ENCODE measurements around the gene SERPINB6. TPM values are rescaled to one million over a fixed set of nuclear protein-coding genes. Genes with fewer than 3 reads are reported as not detected.
A peak's percentile ranks its signal among the peaks of the same experiment; 100 is the strongest.

The SERPINB6 gene
- polyA plus RNA-seq, 2 of the 4 experiments (the other 2 are of a cell fraction) = 104 to 126 TPM

DNA sequence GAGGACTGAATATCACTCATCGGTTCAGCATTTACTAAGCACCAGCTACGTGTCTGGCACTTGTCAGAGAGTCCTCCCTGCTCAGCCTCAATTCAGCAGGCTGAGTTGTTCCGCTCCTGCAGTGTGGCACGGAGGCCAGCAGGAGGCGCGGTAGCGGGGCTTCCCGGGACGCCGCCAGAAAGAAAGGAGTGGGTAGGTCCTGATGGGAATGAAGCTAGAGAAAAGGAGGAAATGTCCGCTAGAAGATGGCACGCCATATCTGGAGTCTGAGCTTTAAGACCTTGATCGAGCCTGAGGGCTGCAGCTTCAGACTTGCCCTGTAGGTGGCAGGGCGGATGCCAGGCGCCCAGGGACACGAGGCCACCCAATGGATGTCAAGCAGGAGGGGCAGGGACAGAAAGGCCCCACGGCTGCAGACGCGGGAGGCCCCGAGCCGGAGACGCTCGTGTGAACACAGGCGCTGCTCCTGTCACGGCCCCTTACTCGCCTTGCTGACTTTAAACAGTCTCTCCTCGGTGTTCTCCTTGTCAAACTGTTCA, 18.7 kb downstream of the SERPINB6 start:
- peak overlapping the region; percentile 55 for H3K4me2 ChIP-seq
- WGBS (ENCODE audit: missing lambda C conversion rate) = 6% methylated on average over 26 of the region's 27 CpGs
- CTCF ChIA-PET = interaction anchor here (0.6 to 16.6 kb wide), 39 partner anchors 8 to 195 kb away, joined by 3 to 183 read pairs (median 4); partner anchors contain the start of gene SERPINB6

DNA sequence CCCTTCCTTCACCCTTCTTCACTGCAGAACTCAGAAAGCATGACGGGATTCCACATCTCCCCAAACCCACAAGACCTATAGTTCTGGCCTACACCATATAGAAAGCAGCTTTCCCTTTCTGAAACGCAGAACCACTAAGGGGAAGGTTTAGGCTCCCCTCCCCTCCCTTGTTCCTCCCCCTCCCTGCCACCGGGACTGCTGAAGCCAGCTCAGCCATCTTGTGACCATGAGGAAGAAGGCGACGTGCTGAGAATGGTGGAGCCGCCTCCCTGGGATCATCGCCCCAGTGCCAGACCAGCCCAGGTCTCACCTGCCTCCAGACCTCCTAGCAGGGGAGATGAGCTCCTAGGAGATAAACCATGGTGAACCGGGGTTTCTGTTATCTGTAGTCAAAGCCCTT, 19.6 kb downstream of the SERPINB6 start:
- Histone ChIP-seq H3K4me2 (no peak overlapping the region), H3K9me3 (no peaks in the 10 kb centered on the region), H3K4me1 (peaks cover 13% of the 10 kb centered on the region), H3K4me3 (no peak overlapping the region), H3K27ac (0 out of 6 replicates have a peak overlapping the region, but pooled peaks of 1 of the 2 experiments have one; percentile 13)
- 84% methylated on average over 8 of the region's 8 CpGs for WGBS (ENCODE audit: missing lambda C conversion rate)
- FAIRE-seq (no peak), ATAC-seq (no peak), DNase-seq (ENCODE audit: low read depth in 1 of 2, low spot score in 1 of 2) (no peak)
- POLR2A ChIA-PET = interaction anchor here (1.2 to 1.5 kb wide), 2 partner anchors 20 to 37 kb away, joined by 7 to 19 read pairs; partner anchors contain the start of gene SERPINB6
- CTCF ChIA-PET = interaction anchor here (0.6 to 16.6 kb wide), 31 partner anchors 9 to 194 kb away, joined by 3 to 183 read pairs (median 5); partner anchors contain the start of gene SERPINB6
- TF ChIP-seq JUN (IDR thresholded peaks at IDR 0.05) = no peak
- TF ChIP-seq HOXB5 (CRISPR knock-in tag; IDR thresholded peaks at IDR 0.05) = no peak
- TF ChIP-seq CBX2 (IDR thresholded peaks at IDR 0.05; ENCODE audit: borderline replicate concordance, low read depth) = no peak
- no peak for TF ChIP-seq NPAS2 (CRISPR knock-in tag; IDR thresholded peaks at IDR 0.05; ENCODE audit: borderline replicate concordance)
- no peak for TF ChIP-seq USF2 (IDR thresholded peaks at IDR 0.05)
- TF ChIP-seq GATA3 (IDR thresholded peaks at IDR 0.05; ENCODE audit: borderline replicate concordance) = no peak
- TF ChIP-seq MYC (IDR thresholded peaks at IDR 0.05; ENCODE audit: borderline replicate concordance, low read length) = no peak
- TF ChIP-seq BCL3 (IDR thresholded peaks at IDR 0.05) = no peak
- TF ChIP-seq ZSCAN20 (CRISPR knock-in tag; IDR thresholded peaks at IDR 0.05) = no peak
- no peak for TF ChIP-seq BHLHE40 (IDR thresholded peaks at IDR 0.05; ENCODE audit: low read depth, low read length)
- TF ChIP-seq CBX8 (IDR thresholded peaks at IDR 0.05) = no peak
- no peak for TF ChIP-seq RARB (CRISPR knock-in tag; IDR thresholded peaks at IDR 0.05)
- no peak for TF ChIP-seq CHD4 (IDR thresholded peaks at IDR 0.05; ENCODE audit: borderline replicate concordance)

More for the DNA sequence above, 18.7 kb downstream of the SERPINB6 start:
- ATAC-seq = peak; percentile 97 to 99
- peak; percentile 58 to 93 for DNase-seq (ENCODE audit: low read depth in 1 of 2, low spot score in 1 of 2)
- peaks cover 13% of the 10 kb centered on the region for H3K4me1 ChIP-seq
- TF ChIP-seq CTCF (IDR thresholded peaks at IDR 0.05) (peak; percentile 92), ZSCAN20 (CRISPR knock-in tag; IDR thresholded peaks at IDR 0.05) (no peak), HEYL (CRISPR knock-in tag; IDR thresholded peaks at IDR 0.05) (no peak), MYC (IDR thresholded peaks at IDR 0.05; ENCODE audit: borderline replicate concordance, low read length) (peak; percentile 83; the same call in 1 of the 2 replicates), CBX8 (IDR thresholded peaks at IDR 0.05) (no peak), TP53 (CRISPR knock-in tag; IDR thresholded peaks at IDR 0.05) (no peak), RAD21 (conservative IDR thresholded peaks at IDR 0.05 in 1 of 2, IDR thresholded peaks at IDR 0.05 in 1 of 2) (peak; percentile 53 to 69), CHD2 (IDR thresholded peaks at IDR 0.05; ENCODE audit: low read length, partially characterized antibody) (no peak), SMC3 (IDR thresholded peaks at IDR 0.05) (peak; percentile 85), HMGXB4 (CRISPR knock-in tag; IDR thresholded peaks at IDR 0.05; ENCODE audit: borderline replicate concordance) (no peak), PBX3 (IDR thresholded peaks at IDR 0.05) (no peak), POLR2A (IDR thresholded peaks at IDR 0.05; ENCODE audit: low read length) (no peak)
- TF ChIP-seq, protein P1, sequence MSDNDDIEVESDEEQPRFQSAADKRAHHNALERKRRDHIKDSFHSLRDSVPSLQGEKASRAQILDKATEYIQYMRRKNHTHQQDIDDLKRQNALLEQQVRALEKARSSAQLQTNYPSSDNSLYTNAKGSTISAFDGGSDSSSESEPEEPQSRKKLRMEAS (IDR thresholded peaks at IDR 0.05) = peak; percentile 86
- TF ChIP-seq, protein P2, sequence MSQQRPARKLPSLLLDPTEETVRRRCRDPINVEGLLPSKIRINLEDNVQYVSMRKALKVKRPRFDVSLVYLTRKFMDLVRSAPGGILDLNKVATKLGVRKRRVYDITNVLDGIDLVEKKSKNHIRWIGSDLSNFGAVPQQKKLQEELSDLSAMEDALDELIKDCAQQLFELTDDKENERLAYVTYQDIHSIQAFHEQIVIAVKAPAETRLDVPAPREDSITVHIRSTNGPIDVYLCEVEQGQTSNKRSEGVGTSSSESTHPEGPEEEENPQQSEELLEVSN (IDR thresholded peaks at IDR 0.05; ENCODE audit: borderline replicate concordance, low read depth) = 0 out of 2 replicates have a peak, but pooled peaks have one; percentile 43
- FAIRE-seq = no peak
- POLR2A ChIA-PET = interaction anchor here (0.5 to 1.5 kb wide), 4 partner anchors 19 to 1183 kb away, joined by 4 to 19 read pairs (median 9); partner anchors contain the start of genes ECI2 and SERPINB6
- peak overlapping the region; percentile 1 to 73; a peak in 4 of 6 replicates for H3K27ac ChIP-seq
- H3K9me3 ChIP-seq = no peaks in the 10 kb centered on the region
- H3K4me3 ChIP-seq = no peak overlapping the region

All from A549 (cell line).